Neural cell (in vitro differentiated cells): ENCODE measurements around the gene C1orf74. TPM values are rescaled to one million over a fixed set of nuclear protein-coding genes. Genes with fewer than 3 reads are reported as not detected.

Experiments used
- H2AFZ ChIP-seq: fragments of 200-600, 300-800 bp; sonication (generic), shearing (Covaris generic); 2 replicates; pipeline ENCODE4 v1.6.0; 2014; ENCODE audit warnings: low read depth, mild to moderate bottlenecking, antibody characterized with exemption, low read length, moderate library complexity
- H3F3A ChIP-seq: fragments of 200-600 bp; shearing (Covaris generic); 2 replicates; pipeline ENCODE4 v1.6.1; 2016; ENCODE audit warnings: mild to moderate bottlenecking, moderate library complexity, mixed read lengths, antibody characterized with exemption, low read length; ENCODE audit not compliant: insufficient read depth, poor library complexity, severe bottlenecking
- H3K27ac ChIP-seq: fragments of 200-600, 300-800 bp; sonication (generic), shearing (Covaris generic); 2 replicates; pipeline ENCODE4 v1.5.1; 2014; ENCODE audit warnings: mild to moderate bottlenecking, low read length, moderate library complexity
- H3K27me3 ChIP-seq: fragments of 300-800, 200-600 bp; sonication (generic), shearing (Covaris generic); 2 replicates; pipeline ENCODE4 v1.6.0; 2014; ENCODE audit warnings: mild to moderate bottlenecking, low read depth, low read length, moderate library complexity; ENCODE audit not compliant: insufficient read depth
- H3K36me3 ChIP-seq: fragments of 300-800, 200-600 bp; sonication (generic), shearing (Covaris generic); 2 replicates; pipeline ENCODE4 v1.5.1; 2014; ENCODE audit warnings: mild to moderate bottlenecking, antibody characterized with exemption, low read length, moderate library complexity; ENCODE audit not compliant: insufficient read depth
- H3K4me2 ChIP-seq: fragments of 300-800, 200-600 bp; sonication (generic), shearing (Covaris generic); 2 replicates; pipeline ENCODE4 v1.6.0; 2014; ENCODE audit warnings: mild to moderate bottlenecking, low read length
- H3K4me3 ChIP-seq: fragments of 300-800, 200-600 bp; sonication (generic), shearing (Covaris generic); 2 replicates; pipeline ENCODE4 v1.5.1; 2014; ENCODE audit warnings: mild to moderate bottlenecking, low read length, moderate library complexity
- H3K79me2 ChIP-seq: fragments of 200-600 bp; shearing (Covaris generic); replicated peaks from 2 replicates; pipeline ENCODE4 v1.6.0; 2014; ENCODE audit warnings: mild to moderate bottlenecking, low read length, moderate library complexity; ENCODE audit not compliant: insufficient read depth
- H3K9ac ChIP-seq: fragments of 300-800, 200-600 bp; sonication (generic), shearing (Covaris generic); 2 replicates; pipeline ENCODE4 v1.6.1; 2016; ENCODE audit warnings: mild to moderate bottlenecking, low read length, mixed read lengths
- H3K9me2 ChIP-seq: fragments of 200-600 bp; shearing (Covaris generic); 2 replicates; pipeline ENCODE4 v1.6.1; 2016; ENCODE audit warnings: mild to moderate bottlenecking, low read length, mixed read lengths; ENCODE audit not compliant: insufficient read depth
- H3K9me3 ChIP-seq: fragments of 200-600, 300-800 bp; sonication (generic), shearing (Covaris generic); 2 replicates; pipeline ENCODE4 v1.6.1; 2016; ENCODE audit warnings: mild to moderate bottlenecking, mixed run types, low read length, moderate library complexity, mixed read lengths
- H4K20me1 ChIP-seq: fragments of 200-600 bp; shearing (Covaris generic); 2 replicates; pipeline ENCODE4 v1.6.1; 2016; ENCODE audit warnings: mild to moderate bottlenecking, mixed run types; ENCODE audit not compliant: insufficient read depth
- EP300 ChIP-seq: fragments of 450-650 bp; conservative IDR thresholded peaks from 2 replicates; pipeline ENCODE4 v1.6.1; 2014; ENCODE audit warnings: antibody characterized with exemption, mild to moderate bottlenecking, moderate library complexity; ENCODE audit not compliant: poor library complexity, severe bottlenecking
- EZH2 ChIP-seq: fragments of 200-600, 300-800 bp; shearing (Covaris generic), sonication (generic); IDR thresholded peaks from 2 replicates; pipeline ENCODE4 v1.6.1; 2014; ENCODE audit warnings: antibody characterized with exemption, low read length, borderline replicate concordance, mild to moderate bottlenecking; ENCODE audit not compliant: insufficient read depth, poor library complexity, severe bottlenecking
- MXI1 ChIP-seq: fragments of 450-650 bp; conservative IDR thresholded peaks from 2 replicates; pipeline ENCODE4 v1.6.1; 2014; ENCODE audit warnings: antibody characterized with exemption, mild to moderate bottlenecking; ENCODE audit not compliant: poor library complexity, severe bottlenecking
- POLR2AphosphoS5 ChIP-seq: IDR thresholded peaks from 2 replicates; pipeline ENCODE4 v1.6.1; 2012
- RAD21 ChIP-seq: fragments of 450-650 bp; conservative IDR thresholded peaks from 2 replicates; pipeline ENCODE4 v1.6.1; 2014; ENCODE audit warnings: antibody characterized with exemption, mild to moderate bottlenecking, moderate library complexity
- SMC3 ChIP-seq: fragments of 450-650 bp; conservative IDR thresholded peaks from 2 replicates; pipeline ENCODE4 v1.6.1; 2014; ENCODE audit warnings: antibody characterized with exemption, mild to moderate bottlenecking, moderate library complexity; ENCODE audit not compliant: poor library complexity
- TAF1 ChIP-seq: IDR thresholded peaks from 2 replicates; pipeline ENCODE4 v1.6.1; 2012; ENCODE audit warnings: low read depth
- polyA plus RNA-seq: library from polyadenylated mRNA; depleted of rRNA; stranded (reverse); fragments of >200 nt; gene quantifications from 2 replicates; pipeline ENCODE4 v1.2.3, GENCODE V29; 2014
- TF ChIP-seq, protein P1 (sequence below): IDR thresholded peaks from 2 replicates; pipeline ENCODE4 v1.6.1; 2012; ENCODE audit warnings: borderline replicate concordance
- TF ChIP-seq, protein P2 (sequence below): fragments of 450-650 bp; IDR thresholded peaks from 2 replicates; pipeline ENCODE4 v1.5.1; 2014; ENCODE audit warnings: antibody characterized with exemption, mild to moderate bottlenecking, moderate library complexity; ENCODE audit not compliant: poor library complexity, severe bottlenecking

The C1orf74 gene
- polyA plus RNA-seq, 1 donor from 2014 or later = 1.4 TPM

DNA sequence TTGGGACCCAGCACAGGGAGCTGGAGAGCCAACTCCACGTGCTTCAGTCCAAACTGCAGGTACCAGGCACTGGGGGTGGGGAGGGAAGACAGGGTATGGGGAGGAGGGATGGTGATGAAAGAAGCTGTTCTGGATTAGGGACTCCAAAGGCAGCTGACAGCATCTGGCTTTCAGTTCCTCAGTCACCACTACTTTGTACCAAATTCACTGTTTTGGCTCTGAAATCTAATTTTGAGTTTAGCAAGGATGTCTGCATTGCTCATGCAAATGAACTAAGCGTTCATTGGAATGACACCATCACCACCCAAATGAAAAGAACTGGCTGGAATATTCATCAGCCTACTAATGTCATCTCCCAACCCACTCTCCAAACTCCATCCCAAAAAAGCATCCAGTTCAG, 8.7 kb downstream of the C1orf74 start:
- no peak overlapping the region for H3K4me2 ChIP-seq
- no peaks in the 10 kb centered on the region for H3K36me3 ChIP-seq
- H3K9ac ChIP-seq = no peak overlapping the region
- no peaks in the 10 kb centered on the region for H3K9me2 ChIP-seq
- no peaks in the 10 kb centered on the region for H3K79me2 ChIP-seq
- H2AFZ ChIP-seq = no peak overlapping the region
- H3K27me3 ChIP-seq = no peaks in the 10 kb centered on the region
- no peak overlapping the region for H3K4me3 ChIP-seq
- H4K20me1 ChIP-seq = no peaks in the 10 kb centered on the region
- H3K9me3 ChIP-seq = no peaks in the 10 kb centered on the region
- H3F3A ChIP-seq = no peaks in the 10 kb centered on the region
- TF ChIP-seq, protein P1, sequence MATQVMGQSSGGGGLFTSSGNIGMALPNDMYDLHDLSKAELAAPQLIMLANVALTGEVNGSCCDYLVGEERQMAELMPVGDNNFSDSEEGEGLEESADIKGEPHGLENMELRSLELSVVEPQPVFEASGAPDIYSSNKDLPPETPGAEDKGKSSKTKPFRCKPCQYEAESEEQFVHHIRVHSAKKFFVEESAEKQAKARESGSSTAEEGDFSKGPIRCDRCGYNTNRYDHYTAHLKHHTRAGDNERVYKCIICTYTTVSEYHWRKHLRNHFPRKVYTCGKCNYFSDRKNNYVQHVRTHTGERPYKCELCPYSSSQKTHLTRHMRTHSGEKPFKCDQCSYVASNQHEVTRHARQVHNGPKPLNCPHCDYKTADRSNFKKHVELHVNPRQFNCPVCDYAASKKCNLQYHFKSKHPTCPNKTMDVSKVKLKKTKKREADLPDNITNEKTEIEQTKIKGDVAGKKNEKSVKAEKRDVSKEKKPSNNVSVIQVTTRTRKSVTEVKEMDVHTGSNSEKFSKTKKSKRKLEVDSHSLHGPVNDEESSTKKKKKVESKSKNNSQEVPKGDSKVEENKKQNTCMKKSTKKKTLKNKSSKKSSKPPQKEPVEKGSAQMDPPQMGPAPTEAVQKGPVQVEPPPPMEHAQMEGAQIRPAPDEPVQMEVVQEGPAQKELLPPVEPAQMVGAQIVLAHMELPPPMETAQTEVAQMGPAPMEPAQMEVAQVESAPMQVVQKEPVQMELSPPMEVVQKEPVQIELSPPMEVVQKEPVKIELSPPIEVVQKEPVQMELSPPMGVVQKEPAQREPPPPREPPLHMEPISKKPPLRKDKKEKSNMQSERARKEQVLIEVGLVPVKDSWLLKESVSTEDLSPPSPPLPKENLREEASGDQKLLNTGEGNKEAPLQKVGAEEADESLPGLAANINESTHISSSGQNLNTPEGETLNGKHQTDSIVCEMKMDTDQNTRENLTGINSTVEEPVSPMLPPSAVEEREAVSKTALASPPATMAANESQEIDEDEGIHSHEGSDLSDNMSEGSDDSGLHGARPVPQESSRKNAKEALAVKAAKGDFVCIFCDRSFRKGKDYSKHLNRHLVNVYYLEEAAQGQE = no peak
- TF ChIP-seq, protein P2, sequence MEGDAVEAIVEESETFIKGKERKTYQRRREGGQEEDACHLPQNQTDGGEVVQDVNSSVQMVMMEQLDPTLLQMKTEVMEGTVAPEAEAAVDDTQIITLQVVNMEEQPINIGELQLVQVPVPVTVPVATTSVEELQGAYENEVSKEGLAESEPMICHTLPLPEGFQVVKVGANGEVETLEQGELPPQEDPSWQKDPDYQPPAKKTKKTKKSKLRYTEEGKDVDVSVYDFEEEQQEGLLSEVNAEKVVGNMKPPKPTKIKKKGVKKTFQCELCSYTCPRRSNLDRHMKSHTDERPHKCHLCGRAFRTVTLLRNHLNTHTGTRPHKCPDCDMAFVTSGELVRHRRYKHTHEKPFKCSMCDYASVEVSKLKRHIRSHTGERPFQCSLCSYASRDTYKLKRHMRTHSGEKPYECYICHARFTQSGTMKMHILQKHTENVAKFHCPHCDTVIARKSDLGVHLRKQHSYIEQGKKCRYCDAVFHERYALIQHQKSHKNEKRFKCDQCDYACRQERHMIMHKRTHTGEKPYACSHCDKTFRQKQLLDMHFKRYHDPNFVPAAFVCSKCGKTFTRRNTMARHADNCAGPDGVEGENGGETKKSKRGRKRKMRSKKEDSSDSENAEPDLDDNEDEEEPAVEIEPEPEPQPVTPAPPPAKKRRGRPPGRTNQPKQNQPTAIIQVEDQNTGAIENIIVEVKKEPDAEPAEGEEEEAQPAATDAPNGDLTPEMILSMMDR = no peak
- no peak for TF ChIP-seq SMC3
- TF ChIP-seq EP300 = no peak
- TF ChIP-seq EZH2 = no peak
- TF ChIP-seq MXI1 = no peak
- TF ChIP-seq TAF1 = no peak
- no peak for TF ChIP-seq POLR2AphosphoS5
- TF ChIP-seq RAD21 = no peak
- no peak overlapping the region for H3K27ac ChIP-seq

DNA sequence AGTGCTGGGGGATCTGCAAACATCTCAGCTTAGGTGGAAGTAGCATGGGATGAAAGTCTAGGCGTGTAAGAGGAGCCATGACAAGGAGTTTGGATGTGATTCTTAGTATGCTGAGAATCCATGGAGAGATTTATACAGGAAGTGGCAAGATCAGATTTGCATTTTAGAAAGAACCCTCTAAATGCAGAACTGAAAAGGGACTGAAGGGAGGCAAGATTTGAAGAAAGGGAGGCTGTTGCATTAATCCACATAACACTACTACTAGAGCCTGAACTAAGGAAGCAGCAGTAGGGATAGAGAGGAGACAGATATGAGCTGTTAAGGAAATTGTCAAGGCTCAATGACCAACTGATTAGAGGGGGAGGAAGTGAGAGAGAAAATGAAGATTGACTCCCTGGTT, 9.8 kb downstream of the C1orf74 start:
- Histone ChIP-seq H3K27me3 (no peaks in the 10 kb centered on the region), H3K9me2 (no peaks in the 10 kb centered on the region), H3K36me3 (no peaks in the 10 kb centered on the region), H3K9me3 (no peaks in the 10 kb centered on the region), H2AFZ (no peak overlapping the region), H3K79me2 (no peaks in the 10 kb centered on the region), H3K4me2 (no peak overlapping the region), H3F3A (no peaks in the 10 kb centered on the region), H3K4me3 (no peak overlapping the region), H3K9ac (no peak overlapping the region), H3K27ac (no peak overlapping the region), H4K20me1 (no peaks in the 10 kb centered on the region)
- TF ChIP-seq EP300 (no peak), RAD21 (no peak), EZH2 (no peak), POLR2AphosphoS5 (no peak), TAF1 (no peak), MXI1 (no peak), SMC3 (no peak)
- TF ChIP-seq, protein P2 = no peak
- TF ChIP-seq, protein P1 = no peak
